NT2/D1 (cell line): ENCODE measurements around the gene CEP43.
A peak's percentile ranks its signal among the peaks of the same experiment; 100 is the strongest.
"Not testable (repeated sequence)": the region's sequence is repeated elsewhere in the genome, so short reads cannot be mapped to it uniquely, and the experiment has no call there.

Source experiments
- DNase-seq: peaks from one replicate; pipeline ENCODE4 v3.0.0-alpha.2; 2011; ENCODE audit warnings: low read depth, low spot score
- H3K27me3 ChIP-seq: 2 replicates; pipeline ENCODE4 v1.6.0; 2011; ENCODE audit warnings: mild to moderate bottlenecking; ENCODE audit not compliant: insufficient read length, insufficient read depth
- H3K36me3 ChIP-seq: 2 replicates; pipeline ENCODE4 v1.6.1; 2011; ENCODE audit warnings: mild to moderate bottlenecking, low read length, mixed read lengths; ENCODE audit not compliant: insufficient read depth, insufficient read length
- H3K4me1 ChIP-seq: 2 replicates; pipeline ENCODE4 v1.5.1; 2011; ENCODE audit not compliant: insufficient read depth, insufficient read length
- H3K4me3 ChIP-seq: 2 replicates; pipeline ENCODE4 v1.5.1; 2011; ENCODE audit warnings: low read depth; ENCODE audit not compliant: insufficient read length
- H3K9ac ChIP-seq: 2 replicates; pipeline ENCODE4 v1.6.0; 2011; ENCODE audit warnings: low read depth; ENCODE audit not compliant: insufficient read length
- H3K9me3 ChIP-seq: 2 replicates; pipeline ENCODE4 v1.5.1; 2011; ENCODE audit warnings: mild to moderate bottlenecking, low read length; ENCODE audit not compliant: insufficient read depth
- SUZ12 ChIP-seq: IDR thresholded peaks from 2 replicates; pipeline ENCODE4 v1.6.1; 2011; ENCODE audit not compliant: insufficient read length, insufficient read depth; ENCODE audit errors: extremely low read depth
- YY1 ChIP-seq: IDR thresholded peaks from 2 replicates; pipeline ENCODE4 v1.6.1; 2011; ENCODE audit not compliant: insufficient read length, insufficient read depth
- ZNF274 ChIP-seq: IDR thresholded peaks from 2 replicates; pipeline ENCODE4 v1.6.1; 2011; ENCODE audit warnings: mild to moderate bottlenecking, low read depth, low read length

CEP43 gene, protein sequence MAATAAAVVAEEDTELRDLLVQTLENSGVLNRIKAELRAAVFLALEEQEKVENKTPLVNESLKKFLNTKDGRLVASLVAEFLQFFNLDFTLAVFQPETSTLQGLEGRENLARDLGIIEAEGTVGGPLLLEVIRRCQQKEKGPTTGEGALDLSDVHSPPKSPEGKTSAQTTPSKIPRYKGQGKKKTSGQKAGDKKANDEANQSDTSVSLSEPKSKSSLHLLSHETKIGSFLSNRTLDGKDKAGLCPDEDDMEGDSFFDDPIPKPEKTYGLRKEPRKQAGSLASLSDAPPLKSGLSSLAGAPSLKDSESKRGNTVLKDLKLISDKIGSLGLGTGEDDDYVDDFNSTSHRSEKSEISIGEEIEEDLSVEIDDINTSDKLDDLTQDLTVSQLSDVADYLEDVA

DNA sequence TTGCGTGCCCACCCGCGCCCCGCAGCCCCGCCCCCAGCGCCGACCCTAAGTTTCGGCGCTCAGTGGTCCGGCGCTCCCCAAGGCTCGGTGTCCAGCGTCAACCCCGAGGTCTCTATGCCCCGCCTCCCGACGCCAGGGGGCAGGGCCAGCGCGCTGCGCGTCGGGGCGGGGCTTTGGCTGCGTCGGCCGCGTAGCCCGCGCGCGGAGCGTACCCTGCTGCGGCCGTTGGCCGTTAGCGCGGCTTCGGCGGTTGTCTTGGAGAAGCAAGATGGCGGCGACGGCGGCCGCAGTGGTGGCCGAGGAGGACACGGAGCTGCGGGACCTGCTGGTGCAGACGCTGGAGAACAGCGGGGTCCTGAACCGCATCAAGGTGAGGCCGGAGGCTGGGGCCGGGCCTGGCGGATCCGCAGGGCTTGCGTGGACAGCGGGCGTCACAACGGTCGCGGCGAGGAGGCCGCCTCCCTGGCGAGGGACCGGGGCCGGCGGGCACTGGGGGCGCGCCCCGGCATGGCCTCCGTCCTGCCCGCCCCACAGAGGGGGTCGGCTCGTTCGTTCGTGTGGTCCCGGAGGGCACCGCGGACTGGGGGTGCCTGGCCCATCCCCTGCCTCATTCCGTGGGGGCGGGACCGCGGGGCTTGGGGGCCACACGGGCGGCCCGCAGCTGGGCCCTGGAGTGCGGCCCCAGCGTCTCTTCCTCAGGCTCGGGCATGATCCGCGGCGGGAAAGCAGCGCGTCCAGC, at the start of gene CEP43:
Gene CEP43 (plus strand): TSS at position 253 of the 739 bp plus-strand sequence. CDS start 16 bp downstream, at position 269.
- H3K27me3 ChIP-seq: no peaks in the 10 kb centered on the region
- H3K36me3 ChIP-seq: peaks cover 70% of the 10 kb centered on the region
- peak; percentile 82 for DNase-seq

DNA sequence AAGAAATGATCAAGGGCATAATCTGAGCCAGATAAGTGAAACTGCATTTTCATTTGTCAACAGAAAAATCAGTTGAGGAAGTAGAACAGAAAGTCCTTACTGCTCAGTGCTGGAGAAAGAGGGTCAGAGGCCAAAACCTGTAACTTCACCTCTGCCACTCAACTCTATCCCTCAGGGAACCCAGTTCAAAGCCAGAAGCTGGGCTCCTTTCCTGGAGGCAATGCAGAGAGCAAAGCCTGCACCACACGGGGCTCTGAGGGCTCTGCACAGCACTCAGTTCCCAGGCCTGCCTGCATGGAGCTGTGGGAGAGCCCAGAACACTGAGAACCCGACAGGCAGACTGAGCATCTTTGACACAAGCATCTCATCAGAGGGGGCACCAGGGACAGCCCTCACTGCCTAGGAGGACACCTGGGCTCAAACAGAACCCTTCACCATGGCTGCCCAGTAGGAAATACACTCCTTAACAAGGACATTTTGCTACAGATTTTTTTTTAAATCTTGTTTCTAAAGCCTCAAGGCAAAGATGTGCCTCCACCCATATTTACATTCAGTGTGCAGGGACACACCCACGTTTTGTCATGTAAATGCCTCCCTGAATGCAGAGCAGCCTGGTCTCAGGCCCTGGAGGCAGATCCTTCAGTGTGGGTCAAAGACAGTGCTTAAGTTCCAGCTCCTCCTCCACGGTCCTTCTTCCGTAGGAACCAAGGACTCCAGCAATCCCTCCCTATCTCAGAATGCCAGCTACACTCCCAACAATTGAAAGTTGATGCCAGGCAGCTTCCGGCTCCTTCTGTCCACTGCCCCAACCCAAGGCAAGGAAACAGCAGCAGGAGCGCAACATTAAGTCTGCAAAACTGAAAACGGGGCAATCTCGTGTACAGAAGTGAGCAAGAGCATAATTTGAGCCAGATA, 49.4 kb upstream of the CEP43 start:
- H3K9me3 ChIP-seq: peaks cover 19% of the 10 kb centered on the region; the same call in 1 of the 2 replicates
- TF ChIP-seq ZNF274 (no peak), YY1 (no peak)
- no peak overlapping the region for H3K4me3 ChIP-seq
- H3K9ac ChIP-seq: peak overlapping the region; percentile 44
- no peaks in the 10 kb centered on the region for H3K27me3 ChIP-seq
- peak; percentile 85 for DNase-seq
- peaks cover 3% of the 10 kb centered on the region for H3K36me3 ChIP-seq
- peaks cover 4% of the 10 kb centered on the region for H3K4me1 ChIP-seq

More for the DNA sequence above, at the start of gene CEP43:
- Histone ChIP-seq H3K4me1 (peaks cover 5% of the 10 kb centered on the region), H3K4me3 (peak within 1 kb of the TSS; percentile 88), H3K9ac (peak within 1 kb of the TSS; percentile 99), H3K9me3 (no peaks in the 10 kb centered on the region)
- no peak for TF ChIP-seq SUZ12
- no peak for TF ChIP-seq ZNF274
- TF ChIP-seq YY1: peak; percentile 65

DNA sequence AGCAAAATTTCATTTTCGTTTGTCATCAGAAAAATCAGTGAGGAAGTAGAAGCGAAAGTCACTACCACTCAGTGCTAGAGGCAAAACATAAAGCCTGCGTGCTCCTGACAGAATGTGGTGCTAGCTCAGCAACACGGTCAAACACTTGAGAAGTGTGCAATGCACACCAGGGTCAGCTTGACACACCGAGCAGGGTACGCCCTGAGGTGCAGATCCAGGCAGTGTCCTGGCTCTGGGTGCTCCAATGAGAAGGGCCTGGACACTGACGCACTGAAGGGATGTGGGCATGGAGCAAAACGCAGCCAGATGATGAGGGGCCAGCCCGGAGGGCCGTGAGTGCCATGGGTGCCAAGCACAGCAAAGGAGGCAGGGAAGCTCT, 48.8 kb upstream of the CEP43 start:
- peaks cover 3% of the 10 kb centered on the region for H3K36me3 ChIP-seq
- TF ChIP-seq SUZ12: no peak
- TF ChIP-seq YY1: no peak
- no peak for TF ChIP-seq ZNF274
- H3K4me3 ChIP-seq: no peak overlapping the region
- H3K4me1 ChIP-seq: peaks cover 4% of the 10 kb centered on the region
- H3K9ac ChIP-seq: peak overlapping the region; percentile 44
- no peaks in the 10 kb centered on the region for H3K27me3 ChIP-seq
- no peak for DNase-seq
- peaks cover 19% of the 10 kb centered on the region; the same call in 1 of the 2 replicates for H3K9me3 ChIP-seq

DNA sequence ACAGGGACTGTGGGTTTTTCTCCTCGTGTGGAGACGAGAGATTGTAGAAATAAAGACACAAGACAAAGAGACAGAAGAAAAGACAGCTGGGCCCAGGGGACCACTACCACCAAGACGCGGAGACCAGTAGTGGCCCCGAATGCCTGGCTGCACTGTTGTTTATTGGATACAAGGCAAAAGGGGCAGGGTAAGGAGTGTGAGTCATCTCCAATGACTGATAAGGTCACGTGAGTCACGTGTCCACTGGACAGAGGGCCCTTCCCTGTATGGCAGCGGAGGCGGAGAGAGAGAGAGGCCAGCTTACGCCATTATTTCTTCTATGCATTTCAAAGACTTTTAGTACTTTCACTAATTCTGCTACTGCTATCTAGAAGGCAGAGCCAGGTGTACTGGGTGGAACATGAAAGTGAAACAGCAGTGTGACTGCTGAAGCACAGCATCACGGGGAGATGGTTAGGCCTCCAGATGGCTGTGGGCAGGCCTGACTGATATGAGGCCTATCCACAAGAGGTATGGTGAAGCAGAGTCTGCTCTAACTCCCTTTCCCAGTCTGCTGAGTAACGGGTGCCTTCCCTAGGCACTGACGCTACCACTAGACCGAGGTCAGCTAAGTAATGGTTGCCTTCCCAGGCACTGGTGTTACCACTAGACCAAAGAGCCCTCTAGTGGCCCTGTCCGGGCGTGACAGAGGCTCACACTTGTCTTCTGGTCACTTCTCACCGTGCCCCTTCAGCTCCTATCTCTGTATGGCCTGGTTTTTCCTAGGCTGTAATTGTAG, 48.1 kb upstream of the CEP43 start:
- not testable (repeated sequence) for H3K4me1 ChIP-seq, H3K27me3 ChIP-seq, H3K36me3 ChIP-seq, H3K4me3 ChIP-seq, H3K9ac ChIP-seq
- DNase-seq: peak; percentile 27
- H3K9me3 ChIP-seq: peaks cover 19% of the 10 kb centered on the region; the same call in 1 of the 2 replicates

DNA sequence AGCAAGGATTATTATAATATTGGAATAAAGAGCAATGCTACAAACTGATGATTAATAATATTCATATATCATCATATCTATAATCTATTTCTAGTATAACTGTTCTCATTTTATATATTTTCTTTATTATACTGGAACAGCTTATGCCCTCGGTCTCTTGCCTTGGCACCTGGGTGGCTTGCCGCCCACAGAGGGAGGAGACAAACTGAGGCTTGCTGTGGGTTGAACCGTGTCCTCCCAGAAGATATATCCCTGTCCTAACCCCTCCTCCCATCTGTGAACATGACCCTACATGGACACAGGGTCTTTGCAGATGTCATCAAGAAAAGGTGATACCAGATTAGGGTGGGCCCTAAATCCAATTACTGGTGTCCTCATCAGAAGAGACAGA, 47.5 kb upstream of the CEP43 start:
- Histone ChIP-seq H3K9me3 (peaks cover 19% of the 10 kb centered on the region; the same call in 1 of the 2 replicates), H3K4me1 (peaks cover 4% of the 10 kb centered on the region), H3K4me3 (no peak overlapping the region), H3K9ac (no peak overlapping the region), H3K27me3 (peaks cover 7% of the 10 kb centered on the region), H3K36me3 (peaks cover 3% of the 10 kb centered on the region)
- DNase-seq: no peak
- TF ChIP-seq SUZ12 (no peak), ZNF274 (no peak), YY1 (no peak)

DNA sequence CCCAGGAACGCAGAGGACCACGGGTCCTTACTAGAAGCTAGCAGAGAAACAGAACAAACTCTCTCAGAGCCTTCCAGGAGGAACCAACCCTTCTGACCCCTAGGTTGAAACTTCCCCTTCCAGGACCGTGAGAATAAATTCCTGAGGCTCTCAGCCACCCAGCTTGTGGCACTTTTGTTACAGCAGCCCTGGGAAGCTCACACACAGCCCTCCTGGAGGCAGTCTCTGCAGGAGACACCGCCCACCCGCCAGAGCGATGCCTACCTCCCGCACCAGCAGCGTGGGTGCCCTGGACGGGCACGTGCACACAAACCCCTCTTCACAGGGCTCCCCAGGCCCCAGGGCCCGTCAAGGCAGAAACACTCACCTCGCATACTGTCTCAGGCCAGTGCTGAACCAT, 47.1 kb upstream of the CEP43 start:
- peaks cover 7% of the 10 kb centered on the region for H3K27me3 ChIP-seq
- peaks cover 4% of the 10 kb centered on the region for H3K4me1 ChIP-seq
- H3K9me3 ChIP-seq: peaks cover 19% of the 10 kb centered on the region; the same call in 1 of the 2 replicates
- TF ChIP-seq YY1 (no peak), ZNF274 (no peak), SUZ12 (no peak)
- peaks cover 3% of the 10 kb centered on the region for H3K36me3 ChIP-seq
- H3K4me3 ChIP-seq: no peak overlapping the region
- no peak for DNase-seq
- no peak overlapping the region for H3K9ac ChIP-seq
